Lung (tissue), 12 donors: Measurements from ENCODE around the gene TRIOBP. TPM values are rescaled to one million over a fixed set of nuclear protein-coding genes. Genes with fewer than 3 reads are reported as not detected.

Source experiments
- ATAC-seq: fragments of 200-7000 bp; cut with Tn5 transposase; one replicate; pipeline ENCODE4 v1.9.1; 2020; ENCODE audit warnings: moderate number of reproducible peaks; ENCODE audit not compliant: insufficient read depth, low FRiP score
- DNase-seq, 3 donors: peaks; one replicate each; pipeline ENCODE4 v3.0.0-alpha.2; 2013 to 2017
- H3K27ac ChIP-seq, 2 donors: one replicate each; pipeline ENCODE4 v1.5.1; 2013; ENCODE audit warnings: mild to moderate bottlenecking in 2 of 2, moderate library complexity in 2 of 2, control low read depth in 1 of 2, inconsistent platforms in 1 of 2, low read depth in 1 of 2, low read length in 1 of 2
- H3K27me3 ChIP-seq, 3 donors: one replicate each; pipeline ENCODE4 v1.5.1; 2013; ENCODE audit warnings: low read length in 2 of 3; ENCODE audit not compliant: control insufficient read depth in 3 of 3, insufficient read depth in 3 of 3
- H3K36me3 ChIP-seq, 4 donors: one replicate each; pipeline ENCODE4 v1.5.1; 2013; ENCODE audit warnings: low read length in 4 of 4, mild to moderate bottlenecking in 1 of 4, moderate library complexity in 1 of 4; ENCODE audit not compliant: control insufficient read depth in 4 of 4, insufficient read depth in 4 of 4
- H3K4me1 ChIP-seq, 5 donors: one replicate each; pipeline ENCODE4 v1.5.1; 2013; ENCODE audit warnings: low read length in 5 of 5, mild to moderate bottlenecking in 2 of 5, moderate library complexity in 1 of 5; ENCODE audit not compliant: control insufficient read depth in 5 of 5, insufficient read depth in 5 of 5
- H3K4me3 ChIP-seq: one replicate; pipeline ENCODE4 v1.5.1; 2013; ENCODE audit warnings: mild to moderate bottlenecking, control low read depth, moderate library complexity
- H3K9ac ChIP-seq, 2 donors: one replicate each; pipeline ENCODE4 v1.5.1; 2013; ENCODE audit warnings: low read length in 2 of 2, control low read depth in 1 of 2; ENCODE audit not compliant: insufficient read depth in 1 of 2
- H3K9me3 ChIP-seq, 4 donors: one replicate each; pipeline ENCODE4 v1.5.1; 2013; ENCODE audit warnings: low read length in 3 of 4, mild to moderate bottlenecking in 1 of 4, moderate library complexity in 1 of 4; ENCODE audit not compliant: control insufficient read depth in 4 of 4, insufficient read depth in 3 of 4
- CTCF ChIP-seq: IDR thresholded peaks from 2 replicates; pipeline ENCODE4 v1.5.1; 2012; ENCODE audit warnings: mild to moderate bottlenecking; ENCODE audit errors: control extremely low read depth, extremely low read depth
- WGBS, 2 donors: extraction: QIAGEN DNeasy Blood & Tissue Kit; methylation state at CpG; one replicate each; pipeline ENCODE4 v1.1.7; 2013; 5-methylcytosine and 5-hydroxymethylcytosine counted together
- polyA plus RNA-seq, 2 donors: library from polyadenylated mRNA; stranded (reverse); fragments of 200-250 nt; gene quantifications; one replicate each; pipeline ENCODE4 v1.2.1, GENCODE V29; 2013
- total RNA-seq, 2 donors: library from RNA; depleted of rRNA in 1 of 2; stranded (reverse); fragments of >200 nt in 1 of 2; gene quantifications; one replicate each; pipeline ENCODE4 v1.2.1, GENCODE V29; 2014 to 2021
- donor health status: control.
- donor health status: control.
- donor health status: Bipolar disorder and iron deficiency.
- donor health status: healthy.
- donor health status: DM: yes; HTN: yes; CAD: no.

TRIOBP gene
- total and polyA plus RNA-seq, 4 donors: 37.1 to 105 (median 85.0) TPM

GRCh38 chr22:37819105-37819433, 122.2 kb downstream of the TRIOBP start:
- no peak overlapping the region for H3K4me3 ChIP-seq
- peaks cover 4 to 47% (median 46%) of the 10 kb centered on the region in 3 donors for H3K27me3 ChIP-seq
- TF ChIP-seq CTCF: no peak
- DNase-seq: no peak
- 23 to 26% methylated on average over 14 of the region's 14 CpGs for WGBS, 2 donors
- H3K36me3 ChIP-seq: peaks cover 0 to 4% (median 1%) of the 10 kb centered on the region in 4 donors
- H3K9me3 ChIP-seq: no peaks in the 10 kb centered on the region
- H3K4me1 ChIP-seq: peaks cover 0 to 17% (median 11%) of the 10 kb centered on the region in 5 donors
- no peak overlapping the region for H3K9ac ChIP-seq
- no peak overlapping the region for H3K27ac ChIP-seq
- no peak for ATAC-seq

GRCh38 chr22:37820350-37820749, 123.5 kb downstream of the TRIOBP start:
- H3K27me3 ChIP-seq: peaks cover 4 to 50% (median 48%) of the 10 kb centered on the region in 3 donors
- no peak overlapping the region for H3K9ac ChIP-seq
- 89 to 90% methylated on average over 5 of the region's 5 CpGs for WGBS, 2 donors
- no peak for DNase-seq
- H3K4me1 ChIP-seq: peaks cover 0 to 18% (median 11%) of the 10 kb centered on the region in 5 donors
- no peaks in the 10 kb centered on the region for H3K9me3 ChIP-seq
- TF ChIP-seq CTCF: no peak
- no peaks in the 10 kb centered on the region for H3K36me3 ChIP-seq
- no peak overlapping the region for H3K27ac ChIP-seq
- no peak for ATAC-seq
- H3K4me3 ChIP-seq: no peak overlapping the region

- no peaks in the 10 kb centered on the region for H3K36me3 ChIP-seq
- H3K9ac ChIP-seq: no peak overlapping the region
- no peaks in the 10 kb centered on the region for H3K9me3 ChIP-seq
- no peak overlapping the region for H3K4me3 ChIP-seq
- H3K27me3 ChIP-seq: peaks cover 4 to 50% (median 48%) of the 10 kb centered on the region in 3 donors
- no peak overlapping the region for H3K27ac ChIP-seq
- H3K4me1 ChIP-seq: peaks cover 0 to 22% (median 11%) of the 10 kb centered on the region in 5 donors
- ATAC-seq (no peak), DNase-seq (no peak)
- 57 to 63% methylated on average over 8 of the region's 8 CpGs for WGBS, 2 donors
- no peak for TF ChIP-seq CTCF
Observed at GRCh38 chr22:37822079-37822833, 125.4 kb downstream of the TRIOBP start.
